Activated CD8-positive, alpha-beta T cell treated with anti-CD3 and anti-CD28 coated beads for 36 hours (primary cell): ENCODE measurements around the gene RYR2. TPM values are rescaled to one million over a fixed set of nuclear protein-coding genes. Genes with fewer than 3 reads are reported as not detected.

Experiments
- ATAC-seq: fragments of 200-7000 bp; cut with Tn5 transposase; one replicate; pipeline ENCODE4 v1.10.0; 2021; ENCODE audit warnings: mild to moderate bottlenecking, moderate library complexity
- CTCF ChIA-PET: fragments of 350-600 bp; sonication (Branson Sonifier 250); formaldehyde crosslinking; loops from one replicate; lab custom pipeline; 2021; ENCODE audit warnings: antibody characterized with exemption; lab: Charles Lee
- POLR2A ChIA-PET: fragments of 350-600 bp; sonication (Branson Sonifier 250); formaldehyde crosslinking; loops from one replicate; lab custom pipeline; 2021; ENCODE audit warnings: antibody characterized with exemption; lab: Charles Lee
- DNase-seq: peaks from one replicate; pipeline ENCODE4 v3.0.0-alpha.2; 2020
- H3K27ac Mint-ChIP-seq: one replicate; pipeline ENCODE4 v1.8.0; 2021; ENCODE audit warnings: mild to moderate bottlenecking, mixed read lengths
- H3K27me3 Mint-ChIP-seq: one replicate; pipeline ENCODE4 v1.8.0; 2021; ENCODE audit warnings: mixed read lengths
- H3K36me3 Mint-ChIP-seq: one replicate; pipeline ENCODE4 v1.8.0; 2021; ENCODE audit warnings: low read depth, mixed read lengths
- H3K4me1 Mint-ChIP-seq: one replicate; pipeline ENCODE4 v1.8.0; 2021; ENCODE audit warnings: low read depth, mixed read lengths
- H3K4me3 Mint-ChIP-seq: one replicate; pipeline ENCODE4 v1.8.0; 2021; ENCODE audit warnings: mild to moderate bottlenecking, moderate library complexity, mixed read lengths
- H3K9me3 Mint-ChIP-seq: one replicate; pipeline ENCODE4 v1.8.0; 2021; ENCODE audit warnings: mixed read lengths
- intact Hi-C: fragments of 100-400 bp; cut with micrococcal nuclease; formaldehyde crosslinking; loops from one replicate; pipeline ENCODE4 v1.10.0; 2022
- total RNA-seq, 2 experiments: library from RNA; stranded (reverse); gene quantifications; one replicate each; pipeline ENCODE4 v1.2.3, GENCODE V29; 2021
- TF ChIP-seq, protein P1 (sequence below): fragments of 200-600 bp; IDR thresholded peaks from one replicate; pipeline ENCODE4 v1.8.0; 2022; ENCODE audit warnings: antibody characterized with exemption, mild to moderate bottlenecking

RYR2 gene
- total RNA-seq, 2 experiments from 2014 or later, result 0.02 TPM

- Mint-ChIP-seq H3K27me3 (no peaks in the 10 kb centered on the region), H3K4me1 (no peaks in the 10 kb centered on the region), H3K9me3 (no peaks in the 10 kb centered on the region), H3K36me3 (no peaks in the 10 kb centered on the region), H3K27ac (no peak overlapping the region), H3K4me3 (no peak overlapping the region)
- ATAC-seq (no peak), DNase-seq (no peak)
- POLR2A ChIA-PET, result no interaction called here
- CTCF ChIA-PET, result no interaction called here
- TF ChIP-seq, protein P1, sequence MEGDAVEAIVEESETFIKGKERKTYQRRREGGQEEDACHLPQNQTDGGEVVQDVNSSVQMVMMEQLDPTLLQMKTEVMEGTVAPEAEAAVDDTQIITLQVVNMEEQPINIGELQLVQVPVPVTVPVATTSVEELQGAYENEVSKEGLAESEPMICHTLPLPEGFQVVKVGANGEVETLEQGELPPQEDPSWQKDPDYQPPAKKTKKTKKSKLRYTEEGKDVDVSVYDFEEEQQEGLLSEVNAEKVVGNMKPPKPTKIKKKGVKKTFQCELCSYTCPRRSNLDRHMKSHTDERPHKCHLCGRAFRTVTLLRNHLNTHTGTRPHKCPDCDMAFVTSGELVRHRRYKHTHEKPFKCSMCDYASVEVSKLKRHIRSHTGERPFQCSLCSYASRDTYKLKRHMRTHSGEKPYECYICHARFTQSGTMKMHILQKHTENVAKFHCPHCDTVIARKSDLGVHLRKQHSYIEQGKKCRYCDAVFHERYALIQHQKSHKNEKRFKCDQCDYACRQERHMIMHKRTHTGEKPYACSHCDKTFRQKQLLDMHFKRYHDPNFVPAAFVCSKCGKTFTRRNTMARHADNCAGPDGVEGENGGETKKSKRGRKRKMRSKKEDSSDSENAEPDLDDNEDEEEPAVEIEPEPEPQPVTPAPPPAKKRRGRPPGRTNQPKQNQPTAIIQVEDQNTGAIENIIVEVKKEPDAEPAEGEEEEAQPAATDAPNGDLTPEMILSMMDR, result no peak
- intact Hi-C loops, result no loop called here
These were observed 709.1 kb downstream of the RYR2 start for GRCh38 chr1:237751090-237751489.

DNA sequence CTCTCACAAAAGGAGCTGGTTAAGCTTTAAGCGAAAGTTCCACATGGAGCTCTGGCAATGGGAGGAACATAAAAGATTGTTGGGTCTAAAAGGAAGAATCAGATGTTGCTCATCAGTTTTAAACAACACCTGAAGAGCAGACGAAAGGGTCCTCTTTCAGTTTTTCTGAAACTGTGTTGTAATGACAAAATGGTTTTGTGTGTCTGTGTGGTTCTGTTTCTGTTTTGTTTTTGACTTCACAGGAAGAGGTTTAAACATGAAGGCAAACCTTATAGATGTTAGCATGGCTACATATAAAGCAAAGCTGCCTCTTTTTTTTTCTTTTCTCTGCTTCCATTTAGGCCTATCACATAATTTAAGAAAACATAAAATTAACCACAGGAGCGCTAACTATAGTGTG lies 712.6 kb downstream of the RYR2 start:
- Mint-ChIP-seq H3K4me3 (no peak overlapping the region), H3K9me3 (no peaks in the 10 kb centered on the region), H3K27ac (no peak overlapping the region), H3K27me3 (no peaks in the 10 kb centered on the region), H3K36me3 (no peaks in the 10 kb centered on the region), H3K4me1 (no peaks in the 10 kb centered on the region)
- POLR2A ChIA-PET, result no interaction called here
- CTCF ChIA-PET, result no interaction called here
- intact Hi-C loops, result no loop called here
- no peak for ATAC-seq
- no peak for DNase-seq
- TF ChIP-seq, protein P1, result no peak

DNA sequence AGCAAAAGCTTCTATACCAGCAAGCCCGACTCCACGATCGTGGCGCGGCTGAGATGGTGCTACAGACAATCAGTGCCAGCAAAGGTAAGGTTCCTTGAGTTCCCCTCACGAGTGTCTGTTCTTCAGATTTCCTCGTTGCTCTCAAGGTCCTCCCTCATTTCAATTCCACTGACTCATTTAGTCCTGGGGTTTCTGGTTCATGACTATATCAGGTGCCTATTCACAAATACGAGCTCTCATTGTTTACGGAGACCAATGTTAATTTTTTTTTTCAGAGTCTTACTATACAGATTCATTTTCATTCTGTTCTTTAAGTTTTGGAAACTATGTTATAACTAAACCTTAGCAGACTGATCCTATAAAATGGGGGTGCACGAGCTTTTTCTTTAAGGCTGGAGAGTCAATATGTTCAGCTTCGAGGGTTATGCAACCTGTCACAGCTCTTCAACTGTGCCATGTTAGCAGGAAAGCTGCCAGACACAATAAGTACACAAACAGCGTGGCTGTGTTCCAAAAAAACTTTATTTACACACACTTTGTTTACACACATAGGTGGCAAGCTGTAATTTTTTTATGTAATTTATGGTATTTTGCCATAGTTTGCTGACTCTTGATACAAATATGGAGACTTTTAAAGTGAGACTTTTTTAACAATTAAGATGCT lies 714.5 kb downstream of the RYR2 start:
- H3K27me3 Mint-ChIP-seq, result no peaks in the 10 kb centered on the region
- TF ChIP-seq, protein P1, result no peak
- H3K36me3 Mint-ChIP-seq, result no peaks in the 10 kb centered on the region
- no peak overlapping the region for H3K4me3 Mint-ChIP-seq
- no peak for DNase-seq
- ChIA-PET POLR2A (no interaction called here), CTCF (interaction anchor here (0.6 kb wide), 1 partner anchor 167 kb away, joined by 4 read pairs; no protein-coding TSS in a partner anchor)
- no peaks in the 10 kb centered on the region for H3K4me1 Mint-ChIP-seq
- H3K27ac Mint-ChIP-seq, result no peak overlapping the region
- intact Hi-C loops, result no loop called here
- no peak for ATAC-seq
- H3K9me3 Mint-ChIP-seq, result no peaks in the 10 kb centered on the region

GRCh38 chr1:237759377-237759776 lies 717.4 kb downstream of the RYR2 start:
- Mint-ChIP-seq H3K27ac (no peak overlapping the region), H3K36me3 (no peaks in the 10 kb centered on the region), H3K9me3 (no peaks in the 10 kb centered on the region), H3K27me3 (no peaks in the 10 kb centered on the region), H3K4me3 (no peak overlapping the region), H3K4me1 (no peaks in the 10 kb centered on the region)
- ATAC-seq (no peak), DNase-seq (no peak)
- TF ChIP-seq, protein P1, result no peak
- POLR2A ChIA-PET, result no interaction called here
- CTCF ChIA-PET, result no interaction called here
- intact Hi-C loops, result no loop called here

DNA sequence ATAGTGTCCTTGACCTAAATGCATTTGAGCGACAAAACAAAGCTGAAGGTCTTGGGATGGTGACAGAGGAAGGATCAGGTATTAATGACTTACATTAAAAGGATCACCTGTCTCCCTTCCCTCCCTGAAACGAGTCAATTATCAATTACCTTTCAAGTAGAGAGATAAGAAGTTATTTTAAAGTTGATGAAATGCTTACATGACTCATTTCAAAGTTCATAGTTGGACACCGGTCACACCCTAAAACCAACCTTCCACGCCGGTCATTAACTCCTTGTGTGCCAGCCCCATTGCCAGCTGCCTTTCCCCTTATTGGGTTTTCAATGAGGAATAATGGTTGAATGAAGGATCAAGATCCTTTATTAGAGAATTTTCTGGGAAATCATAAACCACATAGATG lies 719.0 kb downstream of the RYR2 start:
- intact Hi-C loops, result no loop called here
- H3K9me3 Mint-ChIP-seq, result no peaks in the 10 kb centered on the region
- ATAC-seq (no peak), DNase-seq (no peak)
- TF ChIP-seq, protein P1, result no peak
- H3K27ac Mint-ChIP-seq, result no peak overlapping the region
- no peaks in the 10 kb centered on the region for H3K27me3 Mint-ChIP-seq
- ChIA-PET CTCF (no interaction called here), POLR2A (no interaction called here)
- H3K4me1 Mint-ChIP-seq, result no peaks in the 10 kb centered on the region
- H3K4me3 Mint-ChIP-seq, result no peak overlapping the region
- no peaks in the 10 kb centered on the region for H3K36me3 Mint-ChIP-seq
